Thymus (tissue), 2 donors: ENCODE measurements around the gene OR2D2. TPM values are rescaled to one million over a fixed set of nuclear protein-coding genes. Genes with fewer than 3 reads are reported as not detected.

Source experiments
- polyA plus RNA-seq: library from polyadenylated mRNA; stranded (reverse); fragments of 200-250 nt; gene quantifications from one replicate; pipeline ENCODE4 v1.2.3, GENCODE V29; 2013
- total RNA-seq: library from RNA; stranded (reverse); fragments of 120-200 nt; gene quantifications from one replicate; pipeline ENCODE4 v1.2.4, GENCODE V29; 2013
- donor health status: healthy.

Gene OR2D2
- total and polyA plus RNA-seq, 2 donors, result 0.14 TPM; not detected in 1

Other genes with a start within 250 kb of the OR2D2 start
- gene DCHS1, start 236.7 kb downstream of the OR2D2 start, total RNA-seq, result 3.2 TPM
- gene DCHS1, start 236.7 kb downstream of the OR2D2 start, polyA plus RNA-seq, result 6.5 TPM
- 43.8 TPM for gene MRPL17, start 209.2 kb downstream of the OR2D2 start, total RNA-seq
- 42.2 TPM for gene MRPL17, start 209.2 kb downstream of the OR2D2 start, polyA plus RNA-seq
- 0.05 TPM for gene OR2AG2, start 120.5 kb downstream of the OR2D2 start, total RNA-seq
- 0.05 TPM for gene OR2AG2, start 120.5 kb downstream of the OR2D2 start, polyA plus RNA-seq
- not detected for gene OR2AG1, start 109.5 kb downstream of the OR2D2 start, total RNA-seq
- 0.02 TPM for gene OR2AG1, start 109.5 kb downstream of the OR2D2 start, polyA plus RNA-seq
- gene OR6A2, start 92.8 kb downstream of the OR2D2 start, total RNA-seq, result 0.05 TPM
- gene OR6A2, start 92.8 kb downstream of the OR2D2 start, polyA plus RNA-seq, result 0.05 TPM
- gene OR10A5, start 46.8 kb downstream of the OR2D2 start, total RNA-seq, result not detected
- gene OR10A5, start 46.8 kb downstream of the OR2D2 start, polyA plus RNA-seq, result not detected
- gene OR10A2, start 29.4 kb downstream of the OR2D2 start, total RNA-seq, result not detected
- gene OR10A2, start 29.4 kb downstream of the OR2D2 start, polyA plus RNA-seq, result not detected
- gene OR10A4, start 15.9 kb downstream of the OR2D2 start, total RNA-seq, result not detected
- not detected for gene OR10A4, start 15.9 kb downstream of the OR2D2 start, polyA plus RNA-seq
- not detected for gene OR2D3, start 28.5 kb upstream of the OR2D2 start, total RNA-seq
- gene OR2D3, start 28.5 kb upstream of the OR2D2 start, polyA plus RNA-seq, result not detected
- 5.9 TPM for gene ZNF215, start 33.9 kb upstream of the OR2D2 start, total RNA-seq
- gene ZNF215, start 33.9 kb upstream of the OR2D2 start, polyA plus RNA-seq, result 2.2 TPM
- 0.57 TPM for gene ZNF214, start 127.8 kb upstream of the OR2D2 start, total RNA-seq
- gene ZNF214, start 127.8 kb upstream of the OR2D2 start, polyA plus RNA-seq, result 0.64 TPM
- 0.94 TPM for gene NLRP14, start 128.0 kb upstream of the OR2D2 start, total RNA-seq
- gene NLRP14, start 128.0 kb upstream of the OR2D2 start, polyA plus RNA-seq, result 0.09 TPM
- gene RBMXL2, start 196.5 kb upstream of the OR2D2 start, total RNA-seq, result 0.09 TPM
- gene RBMXL2, start 196.5 kb upstream of the OR2D2 start, polyA plus RNA-seq, result 0.25 TPM